SK-N-MC (cell line): ENCODE measurements around the gene CELF1.

Source experiments
- EZH2 ChIP-seq: fragments of 200-600 bp; sonication (generic); IDR thresholded peaks from one replicate; pipeline ENCODE4 v1.6.1; 2017; ENCODE audit warnings: antibody characterized with exemption
- FOXP2 ChIP-seq: optimal IDR thresholded peaks from 2 replicates; pipeline ENCODE3; 2011; ENCODE audit warnings: mild to moderate bottlenecking, moderate library complexity; ENCODE audit not compliant: insufficient read depth; ENCODE audit errors: extremely low read length, control extremely low read depth
- POLR2AphosphoS5 ChIP-seq: IDR thresholded peaks from 2 replicates; pipeline ENCODE4 v1.6.1; 2012; ENCODE audit warnings: mild to moderate bottlenecking, low read depth, low read length, borderline replicate concordance

GRCh38 chr11:47516984-47517853, 35.7 kb downstream of the CELF1 start:
- TF ChIP-seq POLR2AphosphoS5: no peak
- TF ChIP-seq EZH2: no peak
- TF ChIP-seq FOXP2: no peak
